H9 (cell line): ENCODE data around the gene COQ4. TPM values are rescaled to one million over a fixed set of nuclear protein-coding genes. Genes with fewer than 3 reads are reported as not detected.

ENCODE experiments used
- DNase-seq: peaks from one replicate; pipeline ENCODE4 v3.0.0-alpha.2; 2017
- H2AFZ ChIP-seq: one replicate; pipeline ENCODE4 v1.6.1; 2013; ENCODE audit warnings: mild to moderate bottlenecking, low read length, control low read depth, moderate library complexity
- H2AK5ac ChIP-seq: 2 replicates; pipeline ENCODE4 v1.6.1; 2013; ENCODE audit warnings: low read length, control low read depth, mixed read lengths; ENCODE audit not compliant: insufficient read length
- H2BK120ac ChIP-seq: one replicate; pipeline ENCODE4 v1.6.1; 2013; ENCODE audit warnings: low read depth, mild to moderate bottlenecking, low read length, control low read depth, inconsistent platforms; ENCODE audit not compliant: poor library complexity, severe bottlenecking
- H2BK12ac ChIP-seq: 2 replicates; pipeline ENCODE4 v1.6.1; 2013; ENCODE audit warnings: low read length, control low read depth, mixed read lengths, low read depth; ENCODE audit not compliant: insufficient read length
- H2BK15ac ChIP-seq: 2 replicates; pipeline ENCODE4 v1.6.1; 2013; ENCODE audit warnings: low read depth, low read length, control low read depth
- H2BK20ac ChIP-seq: one replicate; pipeline ENCODE4 v1.6.1; 2013; ENCODE audit warnings: low read depth, mild to moderate bottlenecking, low read length, control low read depth, inconsistent platforms; ENCODE audit not compliant: poor library complexity, severe bottlenecking
- H2BK5ac ChIP-seq: 2 replicates; pipeline ENCODE4 v1.6.1; 2013; ENCODE audit warnings: low read length, control low read depth, mixed read lengths; ENCODE audit not compliant: insufficient read length
- H3K14ac ChIP-seq: 2 replicates; pipeline ENCODE4 v1.6.1; 2013; ENCODE audit warnings: low read length, control low read depth; ENCODE audit not compliant: insufficient read depth
- H3K18ac ChIP-seq: 2 replicates; pipeline ENCODE4 v1.6.1; 2013; ENCODE audit warnings: low read depth, mild to moderate bottlenecking, mixed read lengths, low read length, control low read depth; ENCODE audit not compliant: insufficient read length
- H3K23ac ChIP-seq: 2 replicates; pipeline ENCODE4 v1.6.1; 2013; ENCODE audit warnings: low read length, control low read depth, mixed read lengths, low read depth; ENCODE audit not compliant: insufficient read length
- H3K23me2 ChIP-seq: 2 replicates; pipeline ENCODE4 v1.6.1; 2013; ENCODE audit warnings: low read depth, mild to moderate bottlenecking, mixed read lengths, low read length, control low read depth; ENCODE audit not compliant: insufficient read length, poor library complexity, severe bottlenecking
- H3K27ac ChIP-seq: 2 replicates; pipeline ENCODE4 v1.5.1; 2013; ENCODE audit warnings: low read length, control low read depth, mixed read lengths, low read depth; ENCODE audit not compliant: insufficient read length
- H3K27me3 ChIP-seq: 2 replicates; pipeline ENCODE4 v1.6.1; 2013; ENCODE audit warnings: low read length, control low read depth, inconsistent platforms; ENCODE audit not compliant: insufficient read depth
- H3K4ac ChIP-seq: 2 replicates; pipeline ENCODE4 v1.6.1; 2013; ENCODE audit warnings: low read depth, mild to moderate bottlenecking, control low read depth, inconsistent platforms, low read length, moderate library complexity
- H3K4me1 ChIP-seq: 2 replicates; pipeline ENCODE4 v1.6.1; 2013; ENCODE audit warnings: low read length, control low read depth, inconsistent platforms; ENCODE audit not compliant: insufficient read depth
- H3K4me2 ChIP-seq: 2 replicates; pipeline ENCODE4 v1.6.1; 2013; ENCODE audit warnings: low read length, control low read depth, mixed read lengths; ENCODE audit not compliant: insufficient read length, insufficient read depth
- H3K56ac ChIP-seq: 2 replicates; pipeline ENCODE4 v1.6.1; 2013; ENCODE audit warnings: low read depth, mild to moderate bottlenecking, mixed read lengths, low read length, control low read depth; ENCODE audit not compliant: insufficient read length
- H3K79me1 ChIP-seq: 2 replicates; pipeline ENCODE4 v1.6.1; 2013; ENCODE audit warnings: low read depth, mild to moderate bottlenecking, moderate library complexity, low read length, control low read depth, inconsistent platforms; ENCODE audit not compliant: insufficient read depth, poor library complexity, severe bottlenecking
- H3K79me2 ChIP-seq: 2 replicates; pipeline ENCODE4 v1.6.1; 2013; ENCODE audit warnings: low read length, control low read depth, inconsistent platforms; ENCODE audit not compliant: insufficient read depth
- H3K9ac ChIP-seq: 2 replicates; pipeline ENCODE4 v1.6.1; 2013; ENCODE audit warnings: low read length, control low read depth, mixed read lengths; ENCODE audit not compliant: insufficient read length; ENCODE audit errors: extremely low read depth
- H3K9me3 ChIP-seq: one replicate; pipeline ENCODE4 v1.6.1; 2013; ENCODE audit warnings: low read depth, low read length, inconsistent platforms; ENCODE audit not compliant: control insufficient read depth
- H3T11ph ChIP-seq: one replicate; pipeline ENCODE4 v1.6.1; 2013; ENCODE audit warnings: mild to moderate bottlenecking, low read length, control low read depth, inconsistent platforms
- H4K20me1 ChIP-seq: one replicate; pipeline ENCODE4 v1.6.1; 2013; ENCODE audit not compliant: control insufficient read depth, insufficient read length, insufficient read depth
- H4K5ac ChIP-seq: 2 replicates; pipeline ENCODE4 v1.6.1; 2013; ENCODE audit warnings: low read depth, mild to moderate bottlenecking, mixed read lengths, low read length, control low read depth; ENCODE audit not compliant: insufficient read length
- H4K8ac ChIP-seq: replicated peaks from 2 replicates; pipeline ENCODE4 v1.6.1; 2013; ENCODE audit warnings: low read length, control low read depth, mixed read lengths, low read depth; ENCODE audit not compliant: insufficient read length
- H4K91ac ChIP-seq: 2 replicates; pipeline ENCODE4 v1.6.1; 2013; ENCODE audit warnings: low read depth, mild to moderate bottlenecking, moderate library complexity, mixed read lengths, low read length, control low read depth; ENCODE audit not compliant: insufficient read length
- H3K27ac Mint-ChIP-seq, 3 experiments: 2 replicates in 2 of 3; 3 replicates in 1 of 3; pipeline ENCODE4 v1.8.0; 2020 to 2021; ENCODE audit warnings: mixed read lengths in 3 of 3, mild to moderate bottlenecking in 1 of 3, moderate library complexity in 1 of 3
- H3K27me3 Mint-ChIP-seq: 2 replicates; pipeline ENCODE4 v1.8.0; 2021; ENCODE audit warnings: low read depth, mild to moderate bottlenecking, moderate library complexity, mixed read lengths
- H3K36me3 Mint-ChIP-seq, 3 experiments: 2 replicates in 2 of 3; 3 replicates in 1 of 3; pipeline ENCODE4 v1.8.0; 2020 to 2021; ENCODE audit warnings: low read depth in 3 of 3, mixed read lengths in 3 of 3; ENCODE audit not compliant: insufficient read depth in 1 of 3
- H3K4me1 Mint-ChIP-seq, 2 experiments: 2 replicates each; pipeline ENCODE4 v1.8.0; 2020; ENCODE audit warnings: mixed read lengths in 2 of 2
- H3K4me3 Mint-ChIP-seq, 2 experiments: 2 replicates in 1 of 2; 3 replicates in 1 of 2; pipeline ENCODE4 v1.8.0; 2020 to 2021; ENCODE audit warnings: mild to moderate bottlenecking in 2 of 2, mixed read lengths in 2 of 2, moderate library complexity in 1 of 2
- H3K9me3 Mint-ChIP-seq, 2 experiments: 2 replicates in 1 of 2; 3 replicates in 1 of 2; pipeline ENCODE4 v1.8.0; 2020; ENCODE audit warnings: mild to moderate bottlenecking in 2 of 2, mixed read lengths in 2 of 2, moderate library complexity in 1 of 2
- WGBS: extraction: QIAGEN DNeasy Blood & Tissue Kit; methylation state at CpG from one replicate; pipeline ENCODE4 v1.1.7; 2013; ENCODE audit warnings: missing lambda C conversion rate, low lambda C conversion rate, mixed read lengths; ENCODE audit not compliant: insufficient read length; ENCODE audit errors: extremely low coverage; 5-methylcytosine and 5-hydroxymethylcytosine counted together
- total RNA-seq: library from RNA; stranded (reverse); gene quantifications from 2 replicates; pipeline ENCODE4 v1.2.1, GENCODE V29; 2021
- TF ChIP-seq, protein P1 (sequence below): fragments of 200-600 bp; sonication (generic); conservative IDR thresholded peaks from 3 replicates; pipeline ENCODE4 v1.8.0; 2021; ENCODE audit warnings: antibody characterized with exemption, mild to moderate bottlenecking

Gene COQ4
- total RNA-seq, 1 experiment from 2014 or later = 38.4 TPM

DNA sequence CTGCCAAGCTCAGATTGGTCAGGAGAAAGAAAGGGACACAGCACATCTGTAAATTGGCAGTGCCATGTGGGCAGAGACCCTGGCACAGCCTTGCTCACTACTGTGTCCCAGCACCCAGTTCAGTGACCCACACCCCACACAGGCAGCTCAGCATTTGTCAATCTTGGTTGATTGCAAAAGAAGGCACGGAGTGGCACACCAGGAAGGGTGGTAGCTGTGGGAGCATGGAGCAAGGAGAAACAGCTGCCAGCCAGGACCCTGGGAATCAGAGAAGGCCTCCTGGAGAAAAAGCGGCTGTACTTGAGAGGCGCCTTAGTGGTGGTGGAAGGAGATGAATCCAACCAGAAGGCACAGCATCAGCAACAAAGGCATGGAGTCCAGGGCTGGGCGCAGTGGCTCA, 21.2 kb downstream of the COQ4 start:
- WGBS = no CpG with 5 or more reads among the region's 4 CpGs
- Histone ChIP-seq H3K79me2 (no peaks in the 10 kb centered on the region), H4K5ac (no peak overlapping the region), H4K91ac (no peak overlapping the region), H3K9ac (no peak overlapping the region), H3K79me1 (no peaks in the 10 kb centered on the region), H3K9me3 (no peaks in the 10 kb centered on the region), H3K14ac (no peak overlapping the region), H3K56ac (no peak overlapping the region), H3K4me2 (no peak overlapping the region), H3K23ac (no peak overlapping the region), H3K4ac (no peak overlapping the region), H2AFZ (no peak overlapping the region), H3T11ph (no peak overlapping the region), H2BK120ac (no peak overlapping the region), H2BK12ac (no peak overlapping the region), H3K4me1 (no peaks in the 10 kb centered on the region), H2AK5ac (no peak overlapping the region), H3K27ac (no peak overlapping the region), H4K8ac (no peak overlapping the region), H3K23me2 (peaks cover 3% of the 10 kb centered on the region), H2BK15ac (no peak overlapping the region), H2BK20ac (no peak overlapping the region), H3K18ac (no peak overlapping the region), H2BK5ac (no peak overlapping the region), H3K27me3 (no peaks in the 10 kb centered on the region), H4K20me1 (no peaks in the 10 kb centered on the region)
- Mint-ChIP-seq H3K27me3 (no peaks in the 10 kb centered on the region), H3K9me3 (no peaks in the 10 kb centered on the region), H3K4me1 (peaks cover 4 to 5% of the 10 kb centered on the region in 2 experiments), H3K4me3 (no peak overlapping the region; a peak in 1 of 5 replicates), H3K36me3 (peaks cover 6 to 26% (median 13%) of the 10 kb centered on the region in 3 experiments), H3K27ac (no peak overlapping the region)
- TF ChIP-seq, protein P1, sequence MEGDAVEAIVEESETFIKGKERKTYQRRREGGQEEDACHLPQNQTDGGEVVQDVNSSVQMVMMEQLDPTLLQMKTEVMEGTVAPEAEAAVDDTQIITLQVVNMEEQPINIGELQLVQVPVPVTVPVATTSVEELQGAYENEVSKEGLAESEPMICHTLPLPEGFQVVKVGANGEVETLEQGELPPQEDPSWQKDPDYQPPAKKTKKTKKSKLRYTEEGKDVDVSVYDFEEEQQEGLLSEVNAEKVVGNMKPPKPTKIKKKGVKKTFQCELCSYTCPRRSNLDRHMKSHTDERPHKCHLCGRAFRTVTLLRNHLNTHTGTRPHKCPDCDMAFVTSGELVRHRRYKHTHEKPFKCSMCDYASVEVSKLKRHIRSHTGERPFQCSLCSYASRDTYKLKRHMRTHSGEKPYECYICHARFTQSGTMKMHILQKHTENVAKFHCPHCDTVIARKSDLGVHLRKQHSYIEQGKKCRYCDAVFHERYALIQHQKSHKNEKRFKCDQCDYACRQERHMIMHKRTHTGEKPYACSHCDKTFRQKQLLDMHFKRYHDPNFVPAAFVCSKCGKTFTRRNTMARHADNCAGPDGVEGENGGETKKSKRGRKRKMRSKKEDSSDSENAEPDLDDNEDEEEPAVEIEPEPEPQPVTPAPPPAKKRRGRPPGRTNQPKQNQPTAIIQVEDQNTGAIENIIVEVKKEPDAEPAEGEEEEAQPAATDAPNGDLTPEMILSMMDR = no peak
- no peak for DNase-seq
